B cell (primary cell): ENCODE results near the gene FAM107A.

ENCODE experiments used
- CTCF ChIP-seq: fragments of 200-600 bp; IDR thresholded peaks from one replicate; pipeline ENCODE4 v1.8.0; 2022; ENCODE audit warnings: antibody characterized with exemption, mild to moderate bottlenecking
- EZH2 ChIP-seq: IDR thresholded peaks from 2 replicates; pipeline ENCODE4 v1.6.1; 2012; ENCODE audit warnings: borderline replicate concordance, low read depth, mild to moderate bottlenecking, moderate library complexity, low read length; ENCODE audit not compliant: insufficient read depth, poor library complexity, severe bottlenecking

- TF ChIP-seq CTCF (no peak), EZH2 (no peak)
Observed at GRCh38 chr3:58570851-58571250, 6.3 kb downstream of the FAM107A start.
